LoVo (cell line): ENCODE measurements around the gene NEUROG2.

Source experiments
- DNase-seq: peaks from one replicate; pipeline ENCODE4 v3.0.0-alpha.2; 2016; ENCODE audit warnings: low spot score

The NEUROG2 gene

GRCh38 chr4:112521123-112522023, 5.4 kb upstream of the NEUROG2 start:
- DNase-seq: no peak

- no peak for DNase-seq
These were observed 4.7 kb upstream of the NEUROG2 start for GRCh38 chr4:112520598-112521122.

GRCh38 chr4:112519689-112520597, 4.0 kb upstream of the NEUROG2 start:
- no peak for DNase-seq

- DNase-seq: no peak
These were observed 2.7 kb upstream of the NEUROG2 start for GRCh38 chr4:112518675-112519074.

- no peak for DNase-seq
These were observed 1.9 kb upstream of the NEUROG2 start for GRCh38 chr4:112517911-112518310.

GRCh38 chr4:112517067-112517634, 1.2 kb upstream of the NEUROG2 start:
- no peak for DNase-seq

GRCh38 chr4:112516471-112517066, 589 bp upstream of the NEUROG2 start:
- peak; percentile 46 for DNase-seq

GRCh38 chr4:112515198-112516065, 548 bp downstream of the NEUROG2 start:
- DNase-seq: peak; percentile 34

GRCh38 chr4:112514647-112515197, 1.3 kb downstream of the NEUROG2 start:
- DNase-seq: no peak

GRCh38 chr4:112513971-112514646, 1.9 kb downstream of the NEUROG2 start:
- DNase-seq: no peak

GRCh38 chr4:112511803-112512118, 4.2 kb downstream of the NEUROG2 start:
- no peak for DNase-seq

GRCh38 chr4:112511093-112511802, 4.7 kb downstream of the NEUROG2 start:
- DNase-seq: no peak

- DNase-seq: no peak
These were observed 5.5 kb downstream of the NEUROG2 start for GRCh38 chr4:112510291-112511092.

- no peak for DNase-seq
These were observed 6.5 kb downstream of the NEUROG2 start for GRCh38 chr4:112509243-112510141.

GRCh38 chr4:112508356-112508755, 7.6 kb downstream of the NEUROG2 start:
- no peak for DNase-seq

GRCh38 chr4:112504807-112505206, 11.2 kb downstream of the NEUROG2 start:
- DNase-seq: no peak

GRCh38 chr4:112502871-112503270, 13.1 kb downstream of the NEUROG2 start:
- DNase-seq: no peak

- DNase-seq: no peak
These were observed 23.7 kb downstream of the NEUROG2 start for GRCh38 chr4:112492321-112492720.
